GM12878 (cell line): ENCODE measurements around the gene MPP1. TPM values are rescaled to one million over a fixed set of nuclear protein-coding genes. Genes with fewer than 3 reads are reported as not detected.

Experiments used
- ATAC-seq: fragments of 200-7000 bp; cut with Tn5 transposase; 3 replicates; pipeline ENCODE4 v1.9.1; 2020; ENCODE audit warnings: mild to moderate bottlenecking, moderate library complexity
- BruUV-seq: library from RNA; stranded (reverse); fragments of 400-500 nt; replicated peaks from 2 replicates; lab custom pipeline; 2021; lab: Mats Ljungman, UMichigan
- CTCF ChIA-PET: fragments of 300-600 bp; sonication (Branson Sonifier 250); formaldehyde crosslinking; extraction: SDS; loops from one replicate; lab custom pipeline; 2021; ENCODE audit warnings: inconsistent platforms; lab: Yijun Ruan, JAX
- POLR2A ChIA-PET: fragments of 350-600 bp; formaldehyde crosslinking; extraction: SDS; loops from one replicate; lab custom pipeline; 2021; ENCODE audit warnings: inconsistent platforms; lab: Charles Lee
- RAD21 ChIA-PET: fragments of 300-600 bp; sonication (Branson Sonifier 250); formaldehyde crosslinking; loops from one replicate; lab custom pipeline; 2023; ENCODE audit warnings: antibody characterized with exemption; ENCODE audit not compliant: unreplicated experiment; lab: Charles Lee
- SMC1A ChIA-PET: fragments of 300-600 bp; sonication (Branson Sonifier 250); formaldehyde crosslinking; loops from one replicate; lab custom pipeline; 2023; ENCODE audit not compliant: unreplicated experiment, uncharacterized antibody; lab: Charles Lee
- DNase-seq: peaks from one replicate; pipeline ENCODE4 v3.0.0-alpha.2; 2011; ENCODE audit warnings: low read depth, low spot score
- FAIRE-seq: peaks from 3 replicates; lab custom pipeline; 2011; peaks lifted over from hg19 to GRCh38; lab: Jason Lieb, UNC
- H2AFZ ChIP-seq: 2 replicates; pipeline ENCODE4 v1.6.0; 2011; ENCODE audit warnings: low read depth, low read length, control low read depth; ENCODE audit not compliant: control insufficient read depth
- H3K27ac ChIP-seq: 2 replicates; pipeline ENCODE4 v1.5.1; 2011; ENCODE audit warnings: control low read depth; ENCODE audit not compliant: control insufficient read depth, insufficient read depth
- H3K27me3 ChIP-seq, 2 experiments: replicated peaks in 1 of 2; 2 replicates each; pipeline versions ENCODE4 v1.6.0 to v1.6.1; 2011; ENCODE audit warnings: low read length in 1 of 2; ENCODE audit not compliant: control insufficient read depth in 2 of 2, insufficient read depth in 2 of 2
- H3K36me3 ChIP-seq, 2 experiments: 2 replicates each; pipeline ENCODE4 v1.5.1; 2011; ENCODE audit warnings: low read length in 1 of 2; ENCODE audit not compliant: control insufficient read depth in 2 of 2, insufficient read depth in 2 of 2
- H3K4me1 ChIP-seq: 2 replicates; pipeline ENCODE4 v1.6.1; 2011; ENCODE audit warnings: mild to moderate bottlenecking, low read length, moderate library complexity, mixed read lengths; ENCODE audit not compliant: control insufficient read depth, insufficient read depth
- H3K4me2 ChIP-seq: 2 replicates; pipeline ENCODE4 v1.6.0; 2011; ENCODE audit warnings: control low read depth; ENCODE audit not compliant: control insufficient read depth, insufficient read depth
- H3K4me3 ChIP-seq: fragments of 200-600 bp; sonication (generic); 2 replicates; pipeline ENCODE4 v1.5.1; 2016
- H3K79me2 ChIP-seq: 2 replicates; pipeline ENCODE4 v1.6.0; 2011; ENCODE audit warnings: low read length; ENCODE audit not compliant: control insufficient read depth, insufficient read depth
- H3K9ac ChIP-seq: 2 replicates; pipeline ENCODE4 v1.8.0; 2011; ENCODE audit warnings: low read length, control low read depth, mixed read lengths; ENCODE audit not compliant: control insufficient read depth, insufficient read depth
- H3K9me3 ChIP-seq: replicated peaks from 3 replicates; pipeline ENCODE4 v1.5.1; 2011; ENCODE audit warnings: mild to moderate bottlenecking, low read length; ENCODE audit not compliant: control insufficient read depth, insufficient read depth
- H4K20me1 ChIP-seq: 2 replicates; pipeline ENCODE4 v1.6.0; 2011; ENCODE audit not compliant: control insufficient read depth, insufficient read depth
- DPF2 ChIP-seq: fragments of 450-650 bp; IDR thresholded peaks from 2 replicates; pipeline ENCODE4 v1.6.1; 2017; ENCODE audit warnings: mild to moderate bottlenecking
- FOXM1 ChIP-seq: IDR thresholded peaks from 2 replicates; pipeline ENCODE4 v1.6.1; 2012; ENCODE audit warnings: low read depth, mild to moderate bottlenecking, inconsistent platforms, low read length, moderate library complexity
- NFXL1 ChIP-seq: fragments of 450-650 bp; IDR thresholded peaks from 2 replicates; pipeline ENCODE4 v1.6.1; 2017; ENCODE audit warnings: antibody characterized with exemption, mild to moderate bottlenecking, borderline replicate concordance
- NRF1 ChIP-seq: conservative IDR thresholded peaks from 2 replicates; pipeline ENCODE4 v1.6.1; 2011; ENCODE audit warnings: mild to moderate bottlenecking, low read depth, low read length, improper control_type of control experiment
- PAX5 ChIP-seq: IDR thresholded peaks from 2 replicates; pipeline ENCODE4 v1.6.1; 2011; ENCODE audit warnings: low read depth, low read length, borderline replicate concordance
- RAD21 ChIP-seq: IDR thresholded peaks from 2 replicates; pipeline ENCODE4 v1.6.1; 2011; ENCODE audit warnings: mild to moderate bottlenecking, low read depth, low read length, moderate library complexity; ENCODE audit not compliant: insufficient read depth
- SIN3A ChIP-seq: IDR thresholded peaks from 2 replicates; pipeline ENCODE4 v1.6.1; 2012; ENCODE audit warnings: low read depth, low read length, improper control_type of control experiment
- SMAD1 ChIP-seq: fragments of 450-650 bp; IDR thresholded peaks from 2 replicates; pipeline ENCODE4 v1.6.1; 2018; ENCODE audit warnings: mild to moderate bottlenecking, low read depth; ENCODE audit not compliant: partially characterized antibody
- YBX1 ChIP-seq: fragments of 450-650 bp; IDR thresholded peaks from 2 replicates; pipeline ENCODE4 v1.6.1; 2016; ENCODE audit warnings: antibody characterized with exemption
- ZNF24 ChIP-seq: fragments of 450-650 bp; IDR thresholded peaks from 2 replicates; pipeline ENCODE4 v1.6.1; 2017; ENCODE audit warnings: antibody characterized with exemption, mild to moderate bottlenecking
- WGBS: methylation state at CpG from one replicate; pipeline ENCODE4 v1.1.6; 2016; ENCODE audit warnings: low lambda C conversion rate; ENCODE audit not compliant: insufficient replicate concordance, insufficient coverage; ENCODE audit errors: missing lambda C conversion rate; 5-methylcytosine and 5-hydroxymethylcytosine counted together
- in situ Hi-C: fragments of 300-500 bp; cut with MboI; formaldehyde crosslinking; loops from 9 replicates; pipeline ENCODE4 v1.14.3; 2018; ENCODE audit warnings: mixed read lengths
- intact Hi-C: fragments of 100-400 bp; cut with micrococcal nuclease; formaldehyde crosslinking; loops from one replicate; pipeline ENCODE4 v1.14.2; 2022; ENCODE audit not compliant: unreplicated experiment
- polyA plus RNA-seq, 11 experiments: library from polyadenylated mRNA; depleted of rRNA in 4 of 11; unstranded in 6 of 11; stranded (reverse) in 5 of 11; fragments of >200 nt; fragmentation: Nextera tagmentation in 4 of 11; fragmentation: Illumina TruSeq in 1 of 11; extraction: Ambion mirVana in 4 of 11; extraction: Trizol in 1 of 11; gene quantifications; 1 replicate in 1 of 11; 2 replicates in 10 of 11; pipeline versions ENCODE4 v1.2.1 to v1.2.3, GENCODE V29; 2011 to 2016; ENCODE audit warnings: inconsistent platforms in 2 of 11, missing spikeins in 2 of 11, low read depth in 1 of 11
- total RNA-seq, 4 experiments: library from RNA; depleted of rRNA in 3 of 4; stranded (reverse); fragments of >200 nt in 3 of 4; fragmentation: Illumina TruSeq in 1 of 4; extraction: Trizol in 1 of 4; gene quantifications; 2 replicates each; pipeline versions ENCODE4 v1.2.1 to v1.2.3, GENCODE V29; 2013 to 2021
- TF ChIP-seq, protein P1 (sequence below): IDR thresholded peaks from 2 replicates; pipeline ENCODE4 v1.6.1; 2011; ENCODE audit warnings: borderline replicate concordance, low read depth, mild to moderate bottlenecking, moderate library complexity, mixed read lengths, low read length; ENCODE audit not compliant: insufficient read depth; ENCODE audit errors: extremely low read length
- TF ChIP-seq, protein P2 (sequence below): fragments of 450-650 bp; IDR thresholded peaks from 2 replicates; pipeline ENCODE4 v1.6.1; 2017; ENCODE audit warnings: mild to moderate bottlenecking, low read depth, inconsistent platforms; ENCODE audit not compliant: poor library complexity, severe bottlenecking

Gene MPP1
- total and polyA plus RNA-seq, 10 of the 15 experiments (the other 5 are each of a cell fraction or from before 2014, with no cell fraction given) = 1.9 to 20.1 (median 14.8) TPM

DNA sequence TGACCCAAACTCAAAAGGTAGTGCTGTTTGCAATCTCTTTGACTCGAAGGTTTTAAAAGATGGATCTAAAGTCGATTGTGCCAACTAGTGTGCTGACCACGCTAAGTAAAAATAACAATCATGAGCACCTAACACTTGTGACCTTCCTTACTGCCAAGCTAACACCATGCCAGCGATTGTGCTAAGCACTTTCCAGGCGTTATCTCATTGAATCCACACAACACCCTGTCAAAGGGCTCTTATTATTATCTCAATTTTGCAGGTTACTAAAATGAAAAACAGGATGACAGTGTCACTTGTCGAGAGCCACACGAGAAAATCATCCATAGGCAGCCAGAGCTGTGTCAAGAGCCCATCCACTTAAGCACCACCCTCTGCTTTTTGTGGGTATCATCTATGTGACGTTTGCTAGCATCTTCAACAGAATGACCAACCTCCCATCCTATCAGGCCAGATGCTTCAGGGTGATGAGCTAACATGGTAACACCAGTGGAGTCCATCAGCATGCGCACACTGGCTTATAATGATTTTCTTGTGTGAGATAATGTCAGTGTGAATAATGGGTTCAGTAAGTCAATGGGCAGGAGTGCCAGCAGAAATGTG is 53.5 kb downstream of the MPP1 start:
- Histone ChIP-seq H3K9ac (no peak overlapping the region), H3K27ac (no peak overlapping the region), H4K20me1 (no peaks in the 10 kb centered on the region), H3K4me3 (no peak overlapping the region), H3K36me3 (no peaks in the 10 kb centered on the region), H3K9me3 (no peaks in the 10 kb centered on the region), H3K27me3 (no peaks in the 10 kb centered on the region), H3K4me2 (no peak overlapping the region), H3K4me1 (no peaks in the 10 kb centered on the region), H2AFZ (no peak overlapping the region; the same call in 1 of the 2 replicates), H3K79me2 (no peaks in the 10 kb centered on the region)
- ChIA-PET RAD21 (no interaction called here), POLR2A (interaction anchor here (0.5 kb wide), 1 partner anchor 38 kb away, joined by 6 read pairs; no protein-coding TSS in a partner anchor), SMC1A (interaction anchor here (1.4 kb wide), 1 partner anchor 77 kb away, joined by 5 read pairs; no protein-coding TSS in a partner anchor), CTCF (interaction anchor here (0.7 to 1.2 kb wide), 2 partner anchors 11 to 39 kb away, joined by 3 to 4 read pairs; partner anchors contain the start of gene DKC1)
- intact Hi-C loops (no loop called here), in situ Hi-C loops (no loop called here)
- FAIRE-seq (no peak), ATAC-seq (no peak), DNase-seq (no peak)
- WGBS = 50% methylated on average over 9 of the region's 9 CpGs
- no TSS peak for BruUV-seq
- no peak for TF ChIP-seq FOXM1
- no peak for TF ChIP-seq PAX5
- no peak for TF ChIP-seq YBX1
- TF ChIP-seq SIN3A = no peak
- TF ChIP-seq RAD21 = no peak
- TF ChIP-seq, protein P1, sequence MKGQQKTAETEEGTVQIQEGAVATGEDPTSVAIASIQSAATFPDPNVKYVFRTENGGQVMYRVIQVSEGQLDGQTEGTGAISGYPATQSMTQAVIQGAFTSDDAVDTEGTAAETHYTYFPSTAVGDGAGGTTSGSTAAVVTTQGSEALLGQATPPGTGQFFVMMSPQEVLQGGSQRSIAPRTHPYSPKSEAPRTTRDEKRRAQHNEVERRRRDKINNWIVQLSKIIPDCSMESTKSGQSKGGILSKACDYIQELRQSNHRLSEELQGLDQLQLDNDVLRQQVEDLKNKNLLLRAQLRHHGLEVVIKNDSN = no peak
- no peak for TF ChIP-seq SMAD1
- no peak for TF ChIP-seq ZNF24
- no peak for TF ChIP-seq DPF2
- TF ChIP-seq, protein P2, sequence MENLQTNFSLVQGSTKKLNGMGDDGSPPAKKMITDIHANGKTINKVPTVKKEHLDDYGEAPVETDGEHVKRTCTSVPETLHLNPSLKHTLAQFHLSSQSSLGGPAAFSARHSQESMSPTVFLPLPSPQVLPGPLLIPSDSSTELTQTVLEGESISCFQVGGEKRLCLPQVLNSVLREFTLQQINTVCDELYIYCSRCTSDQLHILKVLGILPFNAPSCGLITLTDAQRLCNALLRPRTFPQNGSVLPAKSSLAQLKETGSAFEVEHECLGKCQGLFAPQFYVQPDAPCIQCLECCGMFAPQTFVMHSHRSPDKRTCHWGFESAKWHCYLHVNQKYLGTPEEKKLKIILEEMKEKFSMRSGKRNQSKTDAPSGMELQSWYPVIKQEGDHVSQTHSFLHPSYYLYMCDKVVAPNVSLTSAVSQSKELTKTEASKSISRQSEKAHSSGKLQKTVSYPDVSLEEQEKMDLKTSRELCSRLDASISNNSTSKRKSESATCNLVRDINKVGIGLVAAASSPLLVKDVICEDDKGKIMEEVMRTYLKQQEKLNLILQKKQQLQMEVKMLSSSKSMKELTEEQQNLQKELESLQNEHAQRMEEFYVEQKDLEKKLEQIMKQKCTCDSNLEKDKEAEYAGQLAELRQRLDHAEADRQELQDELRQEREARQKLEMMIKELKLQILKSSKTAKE = no peak
- no peak for TF ChIP-seq NFXL1
- TF ChIP-seq NRF1 = no peak
